K562 (cell line): ENCODE data around the gene SERPINF2.

Experiments used
- GTF2B ChIP-seq: IDR thresholded peaks from 2 replicates; pipeline ENCODE4 v1.6.1; 2011; ENCODE audit not compliant: insufficient read length; ENCODE audit errors: extremely low read depth
- MAFG ChIP-seq: fragments of 450-650 bp; conservative IDR thresholded peaks from 2 replicates; pipeline ENCODE4 v1.6.1; 2016; ENCODE audit warnings: missing genetic modification characterization, missing compliant biosample characterization
- NFE2L1 ChIP-seq: fragments of 450-650 bp; IDR thresholded peaks from 2 replicates; pipeline ENCODE4 v1.6.1; 2016; ENCODE audit warnings: missing genetic modification characterization, low read depth, mild to moderate bottlenecking, missing compliant biosample characterization, moderate library complexity, borderline replicate concordance
- PHF8 ChIP-seq: fragments of 200-600 bp; sonication (generic); IDR thresholded peaks from 2 replicates; pipeline ENCODE4 v1.6.1; 2012; ENCODE audit warnings: mixed run types, mild to moderate bottlenecking, inconsistent platforms, low read length, moderate library complexity, borderline replicate concordance
- REST ChIP-seq, 2 experiments: fragments of 450-650 bp; formaldehyde crosslinking in 1 of 2; IDR thresholded peaks; 2 replicates each; pipeline versions ENCODE4 v1.4.0 to v1.6.1; 2014 to 2020; ENCODE audit warnings: mild to moderate bottlenecking in 2 of 2, borderline replicate concordance in 1 of 2, low read depth in 1 of 2
- SFPQ ChIP-seq: fragments of 200-400 bp; formaldehyde crosslinking; IDR thresholded peaks from 2 replicates; pipeline ENCODE4 v1.6.1; 2017; ENCODE audit warnings: mild to moderate bottlenecking, low read depth, low read length, moderate library complexity

DNA sequence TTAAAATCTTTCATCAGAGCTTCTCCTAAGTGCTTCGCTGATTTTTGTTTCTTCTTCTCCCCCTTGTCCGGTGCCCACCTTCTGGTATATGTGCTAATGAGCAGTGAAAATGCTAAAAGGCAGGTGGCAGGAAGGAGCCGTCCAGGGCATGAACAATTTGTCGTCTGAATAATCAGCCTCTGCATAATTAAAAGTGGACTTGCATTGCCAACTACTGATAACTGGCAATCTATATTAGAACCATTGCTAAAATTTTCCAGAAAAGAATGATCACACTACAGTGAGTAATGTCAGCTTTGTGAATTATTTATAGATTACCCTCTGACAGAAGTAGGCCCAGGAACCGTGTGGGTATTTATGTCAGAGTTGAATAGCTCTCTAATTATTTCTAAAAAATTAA, 47.3 kb downstream of the SERPINF2 start:
- TF ChIP-seq PHF8, result no peak
- no peak for TF ChIP-seq MAFG (tag)
- no peak for TF ChIP-seq NFE2L1 (tag)
- no peak for TF ChIP-seq REST (IDR thresholded peaks at IDR 0.05; ENCODE audit: borderline replicate concordance)
- TF ChIP-seq REST (CRISPR knock-in tag; IDR thresholded peaks at IDR 0.05; ENCODE audit: low read depth), result no peak
- TF ChIP-seq SFPQ, result no peak
- TF ChIP-seq GTF2B, result no peak
